ENCODE measurements around the gene PIGS. TPM values are rescaled to one million over a fixed set of nuclear protein-coding genes. Genes with fewer than 3 reads are reported as not detected.

Gene PIGS
- total RNA-seq, 4 donors from 2014 or later, result 7.2 to 48.3 (median 26.6) TPM

DNA sequence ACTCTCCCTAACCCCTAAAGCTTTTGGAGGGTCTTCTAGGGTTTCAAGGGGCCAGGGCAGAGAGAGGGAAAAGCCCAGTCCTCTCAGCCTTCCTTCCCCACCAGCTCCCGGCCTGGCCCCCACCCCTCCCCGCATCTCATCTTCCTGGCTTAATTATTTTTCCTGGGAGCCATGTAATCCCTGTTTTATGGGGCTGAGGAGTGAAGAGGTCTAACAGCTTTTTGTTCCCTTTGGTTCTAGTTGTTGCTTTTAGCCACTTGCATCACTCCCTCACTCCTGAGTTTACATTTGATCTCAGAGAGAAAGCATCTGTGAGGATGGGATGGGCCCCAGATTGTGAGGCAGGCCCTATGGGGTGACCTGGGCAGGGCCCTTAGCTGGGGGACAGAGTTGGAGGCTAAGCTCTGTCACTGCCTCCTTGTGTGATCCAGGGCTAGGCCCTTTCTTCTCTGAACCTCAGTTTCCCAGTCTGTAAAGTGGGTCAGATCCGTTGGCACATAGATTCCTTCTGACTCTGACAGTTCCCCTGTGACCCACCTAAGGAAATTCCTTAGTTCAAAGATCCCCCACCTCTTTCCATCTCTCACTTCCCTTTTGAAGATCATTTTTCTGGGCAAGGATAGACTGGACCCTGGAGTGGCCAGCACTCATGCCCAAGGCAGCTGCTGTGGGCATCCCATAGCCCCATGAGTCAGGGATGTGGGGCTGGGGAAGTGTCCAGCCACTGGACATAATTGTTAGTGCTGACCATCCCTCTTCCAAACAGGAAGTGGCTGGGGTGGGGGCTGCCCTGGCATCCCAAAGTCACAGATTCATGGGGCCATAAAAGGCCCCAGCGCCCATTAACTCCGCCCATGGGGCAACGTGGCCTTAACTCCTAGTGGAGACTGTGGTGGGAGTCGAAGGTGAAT is 39.0 kb downstream of the PIGS start:
- H3K27ac ChIP-seq, result no peak overlapping the region
- no peak for TF ChIP-seq POLR2A (IDR thresholded peaks at IDR 0.05)
- TF ChIP-seq, protein P1, sequence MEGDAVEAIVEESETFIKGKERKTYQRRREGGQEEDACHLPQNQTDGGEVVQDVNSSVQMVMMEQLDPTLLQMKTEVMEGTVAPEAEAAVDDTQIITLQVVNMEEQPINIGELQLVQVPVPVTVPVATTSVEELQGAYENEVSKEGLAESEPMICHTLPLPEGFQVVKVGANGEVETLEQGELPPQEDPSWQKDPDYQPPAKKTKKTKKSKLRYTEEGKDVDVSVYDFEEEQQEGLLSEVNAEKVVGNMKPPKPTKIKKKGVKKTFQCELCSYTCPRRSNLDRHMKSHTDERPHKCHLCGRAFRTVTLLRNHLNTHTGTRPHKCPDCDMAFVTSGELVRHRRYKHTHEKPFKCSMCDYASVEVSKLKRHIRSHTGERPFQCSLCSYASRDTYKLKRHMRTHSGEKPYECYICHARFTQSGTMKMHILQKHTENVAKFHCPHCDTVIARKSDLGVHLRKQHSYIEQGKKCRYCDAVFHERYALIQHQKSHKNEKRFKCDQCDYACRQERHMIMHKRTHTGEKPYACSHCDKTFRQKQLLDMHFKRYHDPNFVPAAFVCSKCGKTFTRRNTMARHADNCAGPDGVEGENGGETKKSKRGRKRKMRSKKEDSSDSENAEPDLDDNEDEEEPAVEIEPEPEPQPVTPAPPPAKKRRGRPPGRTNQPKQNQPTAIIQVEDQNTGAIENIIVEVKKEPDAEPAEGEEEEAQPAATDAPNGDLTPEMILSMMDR (IDR thresholded peaks at IDR 0.05), result no peak
- H3K36me3 ChIP-seq, result no peaks in the 10 kb centered on the region
- H3K4me3 ChIP-seq, result no peak overlapping the region
- DNase-seq, result no peak
- no peaks in the 10 kb centered on the region for H3K27me3 ChIP-seq
- H3K9me3 ChIP-seq, result no peaks in the 10 kb centered on the region
- H3K4me1 ChIP-seq, result no peaks in the 10 kb centered on the region
- intact Hi-C loops (cut with DNase I; ENCODE audit: low total_unique reads), result no loop called here

DNA sequence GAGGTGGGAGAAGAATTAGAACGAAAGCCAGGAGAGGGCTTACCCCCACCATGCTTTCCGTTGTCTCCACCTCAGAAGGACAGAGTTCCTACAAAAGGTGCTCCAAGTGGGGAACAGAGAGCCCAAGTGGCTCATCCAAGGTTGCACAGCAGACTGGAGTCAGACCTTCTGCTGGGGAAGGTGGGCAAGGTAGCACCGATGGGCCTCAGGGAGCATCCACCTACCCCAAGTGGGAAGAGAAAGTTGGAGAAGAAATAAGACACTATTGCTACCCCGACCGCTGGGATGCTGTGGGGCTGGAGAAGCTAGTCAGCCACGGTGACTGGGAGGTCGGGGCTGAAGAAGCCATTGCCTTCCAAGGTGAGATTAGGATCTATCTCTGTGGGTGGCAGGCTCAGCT is 40.4 kb downstream of the PIGS start:
- no peak overlapping the region for H3K27ac ChIP-seq
- H3K4me1 ChIP-seq, result no peaks in the 10 kb centered on the region
- H3K9me3 ChIP-seq, result no peaks in the 10 kb centered on the region
- no peaks in the 10 kb centered on the region for H3K27me3 ChIP-seq
- DNase-seq, result no peak
- no peak for TF ChIP-seq POLR2A (IDR thresholded peaks at IDR 0.05)
- TF ChIP-seq, protein P1 (IDR thresholded peaks at IDR 0.05), result no peak
- no peak overlapping the region for H3K4me3 ChIP-seq
- no peaks in the 10 kb centered on the region for H3K36me3 ChIP-seq
- intact Hi-C loops (cut with DNase I; ENCODE audit: low total_unique reads), result no loop called here

DNA sequence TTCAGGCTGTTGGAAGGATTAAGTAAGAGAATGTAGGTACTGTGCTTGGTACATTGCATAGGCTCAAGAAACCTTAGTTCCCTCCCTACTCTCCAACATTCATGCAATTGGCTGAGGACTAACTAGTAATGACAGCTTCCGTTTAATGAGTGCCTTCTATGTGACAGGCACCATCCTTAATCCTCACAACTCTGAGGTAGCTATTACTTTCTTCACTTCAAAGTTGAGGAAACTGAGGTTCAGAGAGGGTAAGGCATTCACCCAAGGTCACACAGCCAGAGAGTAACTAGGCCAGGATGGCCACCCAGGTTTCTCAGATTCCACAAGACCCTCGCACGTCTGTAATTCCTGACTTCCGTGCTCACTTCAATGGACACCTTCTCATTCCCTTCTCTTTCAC is 41.1 kb downstream of the PIGS start:
- Histone ChIP-seq H3K4me3 (no peak overlapping the region), H3K27me3 (no peaks in the 10 kb centered on the region), H3K9me3 (no peaks in the 10 kb centered on the region), H3K27ac (no peak overlapping the region), H3K4me1 (no peaks in the 10 kb centered on the region), H3K36me3 (no peaks in the 10 kb centered on the region)
- TF ChIP-seq, protein P1 (IDR thresholded peaks at IDR 0.05), result no peak
- no peak for TF ChIP-seq POLR2A (IDR thresholded peaks at IDR 0.05)
- DNase-seq, result no peak
- intact Hi-C loops (cut with DNase I; ENCODE audit: low total_unique reads), result no loop called here

DNA sequence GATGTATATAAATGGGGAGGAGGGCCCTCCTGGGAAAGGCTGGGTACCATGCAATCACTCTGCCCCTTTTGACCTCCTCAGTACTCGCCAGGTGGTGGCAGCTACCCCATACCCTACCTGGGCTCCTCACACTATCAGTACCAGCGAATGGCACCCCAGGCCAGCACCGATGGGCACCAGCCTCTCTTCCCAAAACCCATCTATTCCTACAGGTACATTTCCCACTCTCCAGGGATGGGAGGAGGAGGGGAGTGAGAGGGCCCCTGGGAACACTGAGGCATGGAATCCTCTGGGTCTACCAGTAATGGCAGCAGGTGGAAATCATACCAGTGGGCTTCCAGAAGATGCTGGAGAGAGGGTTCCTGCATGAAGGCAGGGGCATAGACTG is 42.3 kb downstream of the PIGS start:
- Histone ChIP-seq H3K9me3 (no peaks in the 10 kb centered on the region), H3K4me1 (no peaks in the 10 kb centered on the region), H3K4me3 (no peak overlapping the region), H3K27ac (no peak overlapping the region), H3K36me3 (no peaks in the 10 kb centered on the region), H3K27me3 (no peaks in the 10 kb centered on the region)
- DNase-seq, result no peak
- intact Hi-C loops (cut with DNase I; ENCODE audit: low total_unique reads), result no loop called here
- no peak for TF ChIP-seq POLR2A (IDR thresholded peaks at IDR 0.05)
- TF ChIP-seq, protein P1 (IDR thresholded peaks at IDR 0.05), result no peak

DNA sequence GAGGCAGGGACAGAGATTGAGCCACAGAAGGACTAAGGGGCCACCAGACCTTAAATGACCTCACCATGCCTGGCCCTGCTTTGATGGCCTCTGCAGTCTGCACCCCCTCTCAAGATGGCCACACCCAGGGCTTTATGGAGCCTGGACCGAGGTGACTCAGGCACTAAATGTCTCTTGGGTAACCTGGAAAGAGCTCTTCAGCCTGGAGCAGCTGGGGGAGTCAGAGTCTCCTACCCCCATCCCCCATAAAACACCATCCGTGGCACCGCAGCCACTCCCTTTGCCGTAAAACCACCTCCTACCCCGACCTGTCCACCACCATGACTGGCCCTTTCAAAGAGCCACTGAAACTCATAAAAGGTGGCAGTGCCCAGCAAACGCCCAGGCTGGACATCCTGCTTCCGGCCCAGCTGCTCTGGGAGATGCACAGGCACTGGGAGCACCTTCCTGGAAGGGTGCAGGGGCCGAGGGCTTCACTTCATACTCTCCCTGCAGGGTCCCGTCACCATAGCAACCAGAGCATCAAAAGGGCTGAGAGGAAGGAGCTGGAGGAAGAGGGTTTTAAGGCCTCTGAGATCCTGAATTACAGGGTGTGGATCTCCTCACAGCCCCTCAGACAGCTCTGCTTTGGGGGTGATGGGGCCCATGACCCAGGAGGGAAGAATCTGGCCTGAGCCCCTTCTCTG is 42.9 kb downstream of the PIGS start:
- H3K4me3 ChIP-seq, result no peak overlapping the region
- H3K27ac ChIP-seq, result no peak overlapping the region
- no peaks in the 10 kb centered on the region for H3K9me3 ChIP-seq
- H3K4me1 ChIP-seq, result no peaks in the 10 kb centered on the region
- intact Hi-C loops (cut with DNase I; ENCODE audit: low total_unique reads), result no loop called here
- TF ChIP-seq, protein P1 (IDR thresholded peaks at IDR 0.05), result no peak
- no peak for TF ChIP-seq POLR2A (IDR thresholded peaks at IDR 0.05)
- H3K27me3 ChIP-seq, result no peaks in the 10 kb centered on the region
- no peak for DNase-seq
- no peaks in the 10 kb centered on the region for H3K36me3 ChIP-seq
